Stimulated activated CD4-positive, alpha-beta T cell treated with anti-CD3 and anti-CD28 coated beads, TNF-alpha, amount 100 ng/mL, for 1 hour (primary cell): ENCODE data around the gene CCDC88C.
"Not testable (repeated sequence)": the region's sequence is repeated elsewhere in the genome, so short reads cannot be mapped to it uniquely, and the experiment has no call there.

Experiments
- DNase-seq, 3 donors: peaks; one replicate each; pipeline ENCODE4 v3.0.0-alpha.2; 2020; ENCODE audit warnings: low read depth in 3 of 3, low spot score in 1 of 3

Gene CCDC88C

DNA sequence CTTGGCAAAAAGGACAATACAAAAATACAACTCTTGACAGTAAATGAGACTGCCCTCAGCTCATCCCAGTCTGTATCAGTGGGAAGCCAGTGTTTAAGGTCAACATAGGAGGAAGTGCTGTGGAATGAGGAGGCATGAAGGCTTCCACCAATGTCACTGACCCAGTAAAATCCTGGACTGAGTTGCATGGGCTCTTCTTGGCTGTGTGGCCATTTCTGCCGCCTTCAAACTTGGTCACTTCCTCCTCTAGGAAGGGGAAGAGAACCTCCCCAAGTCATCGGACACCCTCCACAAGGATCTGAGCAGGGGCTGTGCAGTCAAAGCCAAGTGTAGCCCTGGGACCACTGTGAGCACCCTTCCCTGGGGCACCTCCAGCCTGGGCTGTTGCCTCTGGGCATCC, 185.0 kb downstream of the CCDC88C start:
- no peak for DNase-seq

GRCh38 chr14:91232052-91232451, 185.6 kb downstream of the CCDC88C start:
- no peak for DNase-seq

GRCh38 chr14:91231446-91231845, 186.2 kb downstream of the CCDC88C start:
- DNase-seq: no peak

GRCh38 chr14:91230397-91231035, 187.1 kb downstream of the CCDC88C start:
- no peak for DNase-seq

GRCh38 chr14:91229743-91230200, 187.8 kb downstream of the CCDC88C start:
- peak in 1 of 3 donors; percentile 35 for DNase-seq

GRCh38 chr14:91229005-91229382, 188.6 kb downstream of the CCDC88C start:
- no peak for DNase-seq

DNA sequence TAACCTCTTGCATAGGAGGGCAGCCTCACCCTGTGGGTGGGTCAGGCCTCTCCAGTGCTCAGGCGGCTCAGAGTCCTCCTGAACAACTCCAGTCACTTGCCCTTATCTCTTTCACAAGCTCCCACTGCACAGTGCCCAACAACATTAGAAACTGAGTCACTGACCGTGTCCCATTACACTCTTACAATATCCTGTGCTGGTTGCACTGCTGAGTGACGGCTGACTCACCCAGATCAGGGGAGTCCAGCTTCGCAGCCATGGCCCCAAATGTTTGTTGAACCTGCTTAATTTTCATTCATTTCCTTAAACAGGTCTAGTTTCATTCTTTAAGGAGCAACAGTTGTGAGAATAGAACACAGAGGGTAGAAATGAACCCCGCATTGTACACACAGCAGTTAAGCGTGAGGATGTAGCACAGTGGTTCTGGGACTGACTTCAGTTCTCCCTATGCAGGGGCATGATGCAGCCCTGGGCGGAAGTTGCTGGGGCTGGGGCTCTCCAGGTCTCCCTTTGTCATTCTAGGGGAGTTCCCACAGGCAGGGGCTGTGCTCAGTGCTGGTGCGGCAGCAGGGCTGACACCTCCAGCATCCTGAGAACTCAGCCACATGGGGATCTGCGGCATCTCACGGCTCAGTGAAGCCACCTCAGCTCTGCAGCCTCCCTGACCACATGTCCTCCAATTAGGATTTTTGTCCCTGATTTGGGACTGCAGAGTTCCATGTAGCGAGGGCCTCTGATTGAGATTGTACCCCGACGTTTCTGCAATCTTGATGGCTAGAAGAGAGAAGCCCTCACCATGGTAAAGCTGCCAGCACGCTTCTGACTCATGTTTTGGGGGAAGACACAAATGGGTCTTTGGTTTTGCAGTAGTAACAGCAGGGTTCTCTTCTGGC, 189.3 kb downstream of the CCDC88C start:
- DNase-seq: peak; percentile 56 to 66 (median 64)

- DNase-seq: no peak
Measured at GRCh38 chr14:91227183-91227628, 190.4 kb downstream of the CCDC88C start.

DNA sequence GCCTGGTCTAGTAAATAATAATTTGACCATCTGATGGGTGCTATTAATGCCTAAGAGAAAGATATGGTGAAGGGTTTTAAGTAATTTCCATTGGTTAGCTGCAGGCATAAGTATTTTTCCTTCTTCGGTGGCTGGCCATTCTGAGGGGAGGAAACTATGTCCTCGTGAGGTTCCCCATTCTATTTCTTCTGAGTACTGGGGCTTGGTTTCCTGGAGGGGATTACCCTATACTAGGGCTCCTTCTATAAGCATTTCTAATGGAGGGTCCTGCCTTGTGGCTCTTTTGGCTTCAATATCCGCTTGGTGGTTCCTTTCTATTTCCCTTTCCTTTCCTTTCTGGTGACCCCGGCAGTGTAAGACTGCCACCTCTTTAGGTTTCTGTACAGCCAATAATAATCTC, 191.3 kb downstream of the CCDC88C start:
- DNase-seq: not testable (repeated sequence)

GRCh38 chr14:91225025-91225424, 192.6 kb downstream of the CCDC88C start:
- DNase-seq: no peak

GRCh38 chr14:91223028-91223783, 194.4 kb downstream of the CCDC88C start:
- no peak for DNase-seq
